ELR (cell line): ENCODE data around the gene HCAR3.
A peak's percentile ranks its signal among the peaks of the same experiment; 100 is the strongest.
"Not testable (repeated sequence)": the region's sequence is repeated elsewhere in the genome, so short reads cannot be mapped to it uniquely, and the experiment has no call there.

Experiments
- DNase-seq: peaks from one replicate; pipeline ENCODE4 v3.0.0-alpha.2; 2015; ENCODE audit warnings: low read depth

Gene HCAR3

DNA sequence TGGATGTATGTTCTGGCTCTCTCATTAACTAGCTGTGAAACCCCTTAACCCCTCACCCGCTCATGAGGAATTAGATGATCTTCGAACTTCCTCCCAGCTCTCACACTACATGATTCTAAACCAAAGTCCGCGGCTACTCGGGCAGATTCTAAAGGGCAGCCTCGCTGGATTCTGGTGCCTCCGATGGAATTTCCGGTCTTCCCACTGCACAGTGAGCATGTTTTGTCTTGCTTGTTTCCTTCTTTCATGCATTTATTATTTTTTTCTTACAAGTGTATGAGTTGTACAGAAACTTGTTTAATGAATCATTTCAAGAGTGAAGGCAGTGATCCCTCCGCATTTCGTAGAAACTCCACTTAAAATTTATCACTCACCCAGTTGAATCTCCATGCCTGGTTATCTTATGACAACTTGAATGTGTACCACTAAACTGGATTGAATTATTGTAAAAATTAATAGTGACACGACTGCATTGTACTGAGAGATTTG is 4.5 kb upstream of the HCAR3 start:
- DNase-seq, result peak; percentile 9

DNA sequence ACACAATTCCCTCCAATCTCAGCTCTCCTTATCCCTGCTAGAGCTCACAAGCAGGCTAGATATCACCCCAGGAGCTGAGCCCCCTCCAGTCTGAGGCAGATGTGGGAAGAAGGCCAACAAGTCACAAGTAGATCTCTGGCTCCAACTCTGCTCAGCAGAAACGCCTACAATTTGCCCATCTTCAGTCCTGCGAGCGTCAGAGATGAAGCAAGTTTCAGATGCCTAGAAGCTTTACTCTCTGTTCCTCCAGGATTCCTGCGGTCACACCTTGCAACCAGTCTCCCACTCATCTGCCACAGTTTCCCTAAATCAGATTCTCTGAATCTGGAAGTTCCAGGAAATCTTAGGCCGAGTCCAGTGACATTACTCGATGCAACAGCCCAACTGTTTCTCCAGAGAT is 1.4 kb downstream of the HCAR3 start:
- not testable (repeated sequence) for DNase-seq

DNA sequence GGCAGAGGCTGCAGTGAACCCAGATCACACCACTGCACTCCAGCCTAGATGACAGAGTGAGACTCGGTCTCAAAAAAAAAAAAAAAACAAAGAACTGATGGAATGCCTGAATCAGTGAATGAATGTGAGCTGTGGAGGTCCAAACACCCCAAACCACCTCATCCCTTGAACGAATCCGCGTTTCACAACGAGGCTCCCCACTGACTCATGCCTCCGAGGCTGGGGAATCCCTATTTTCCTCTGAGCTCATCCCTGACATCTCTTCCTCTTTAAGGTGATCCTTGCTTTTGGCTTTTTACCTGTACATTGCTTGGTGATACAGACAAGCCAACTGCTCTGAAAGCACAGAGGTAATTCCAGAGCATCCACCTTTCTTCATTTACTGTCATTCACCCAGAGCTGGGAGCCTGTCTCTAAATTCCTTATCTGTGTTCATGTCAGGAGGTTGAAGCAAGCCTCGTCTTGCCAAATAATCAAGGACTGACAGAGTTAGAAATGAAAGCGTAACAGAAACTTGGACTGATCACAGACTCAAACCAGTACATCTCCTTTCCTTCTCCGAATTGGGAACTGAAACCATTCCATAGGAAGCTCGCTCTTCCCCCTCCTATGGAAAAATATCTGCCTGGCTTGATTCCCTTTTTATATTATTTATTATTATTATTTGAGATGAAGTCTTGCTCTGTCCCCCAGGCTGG is 3.0 kb downstream of the HCAR3 start:
- not testable (repeated sequence) for DNase-seq

DNA sequence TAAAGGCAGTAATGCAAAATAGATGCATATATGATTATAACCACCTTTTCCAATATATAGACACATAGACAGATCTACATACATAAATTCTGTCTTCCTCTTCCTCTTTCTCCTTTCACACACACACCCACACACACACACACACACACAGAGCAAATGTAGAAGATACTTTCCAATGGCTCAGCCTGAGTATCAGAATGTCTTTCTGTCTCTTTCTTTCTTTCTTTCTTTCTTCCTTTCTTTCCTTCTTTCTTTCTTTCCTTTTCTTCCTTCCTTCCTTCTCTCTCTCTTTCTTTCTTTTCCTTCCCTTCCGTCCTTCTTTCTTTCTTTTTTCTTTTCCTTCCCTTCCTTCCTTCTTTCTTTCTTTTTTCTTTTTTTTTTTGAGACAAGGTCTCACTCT is 5.3 kb downstream of the HCAR3 start:
- not testable (repeated sequence) for DNase-seq

DNA sequence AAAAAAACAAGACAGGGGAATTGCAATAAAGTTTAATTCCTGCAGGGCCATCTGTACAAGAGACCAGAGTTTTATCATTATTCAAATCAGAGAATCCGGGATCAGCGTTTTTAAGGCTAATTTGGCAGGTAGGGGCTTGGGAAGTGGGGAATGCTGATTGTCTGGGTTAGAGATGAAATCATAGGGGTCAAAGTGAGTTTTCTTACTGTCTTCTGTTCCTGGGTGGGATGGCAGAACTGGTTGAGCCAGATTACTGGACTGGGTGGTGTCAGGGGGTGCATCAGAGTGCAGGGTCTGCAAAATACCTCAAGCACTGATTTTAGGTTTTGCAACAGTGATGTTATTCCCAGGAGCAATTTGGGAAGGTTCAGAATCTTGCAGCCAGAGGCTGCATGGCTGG is 6.3 kb downstream of the HCAR3 start:
- DNase-seq, result not testable (repeated sequence)

DNA sequence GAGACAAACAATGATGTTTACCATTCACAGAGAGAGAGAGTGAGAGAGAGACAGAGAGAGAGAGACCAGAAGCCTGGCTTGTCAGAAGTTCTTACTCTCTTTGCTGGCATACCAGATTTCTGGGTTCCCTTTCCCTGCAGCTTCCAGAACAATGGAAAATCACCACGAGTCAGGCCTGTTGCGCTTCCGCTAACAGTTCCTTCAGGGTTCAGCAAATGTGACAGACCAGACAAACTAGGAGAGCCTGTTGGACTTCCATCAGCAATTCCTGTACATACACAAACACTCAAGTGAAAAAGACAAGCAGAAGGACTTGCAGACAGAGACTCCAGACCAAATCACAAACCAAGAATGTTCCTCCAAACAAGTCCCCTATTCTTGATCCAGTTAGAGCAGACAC is 7.3 kb downstream of the HCAR3 start:
- not testable (repeated sequence) for DNase-seq

DNA sequence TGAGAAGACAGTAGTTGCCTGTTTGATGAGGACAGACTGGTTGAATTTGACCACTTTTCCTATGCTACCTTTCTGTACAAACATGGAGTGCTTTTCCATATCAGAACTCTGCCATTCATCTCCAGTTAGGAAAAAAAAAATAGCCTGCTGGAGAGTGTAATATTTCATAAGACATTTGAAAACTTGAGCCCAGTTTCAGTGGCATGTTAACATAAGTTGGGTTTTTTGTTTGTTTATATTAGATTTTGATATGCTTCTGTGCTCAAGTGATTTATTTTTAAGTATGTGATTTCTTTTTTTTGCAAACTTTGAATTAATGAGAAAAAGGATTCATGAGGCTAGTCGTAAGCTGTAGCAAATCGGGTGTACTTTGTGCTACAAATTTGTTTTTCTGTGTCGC is 12.8 kb downstream of the HCAR3 start:
- DNase-seq, result not testable (repeated sequence)

DNA sequence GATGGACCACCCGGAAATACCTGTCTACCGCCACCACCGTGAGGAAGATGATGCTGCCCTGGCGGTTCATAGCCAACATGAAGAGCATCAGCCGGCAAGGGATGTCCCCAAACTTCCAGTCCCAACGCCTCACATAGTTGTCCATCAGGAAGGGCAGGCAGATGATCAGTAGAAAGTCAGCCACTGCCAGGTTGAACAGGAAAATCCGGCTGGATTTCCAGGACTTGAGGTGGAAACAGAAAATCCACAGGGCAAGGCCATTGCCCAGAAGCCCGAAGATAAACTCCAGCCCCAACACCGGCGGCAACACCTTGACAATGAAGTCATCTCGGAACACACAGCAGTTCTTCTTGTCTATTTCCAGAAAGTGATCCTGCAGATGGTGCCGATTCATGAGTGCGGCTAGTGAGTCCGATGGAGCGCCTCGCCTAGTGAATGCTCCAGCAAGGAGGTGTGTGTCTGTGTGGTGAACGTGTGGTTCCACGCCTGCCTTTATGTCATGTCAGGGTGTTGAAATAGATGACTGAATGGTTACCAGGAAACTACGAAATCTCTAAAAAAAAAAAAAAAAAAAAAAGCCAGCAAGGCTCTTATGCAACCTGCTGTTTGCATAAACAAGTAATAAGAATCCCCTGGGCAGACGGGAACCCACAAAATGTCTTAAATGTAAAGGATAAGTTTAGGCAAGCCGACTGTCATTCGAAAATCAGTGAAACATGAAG is 13.6 kb downstream of the HCAR3 start, which contains the start of gene HCAR2:
HCAR2 (minus strand) TSS at position 468 of the 722 bp plus-strand sequence; CDS start at position 394, 74 bp downstream.
- DNase-seq, result not testable (repeated sequence)

DNA sequence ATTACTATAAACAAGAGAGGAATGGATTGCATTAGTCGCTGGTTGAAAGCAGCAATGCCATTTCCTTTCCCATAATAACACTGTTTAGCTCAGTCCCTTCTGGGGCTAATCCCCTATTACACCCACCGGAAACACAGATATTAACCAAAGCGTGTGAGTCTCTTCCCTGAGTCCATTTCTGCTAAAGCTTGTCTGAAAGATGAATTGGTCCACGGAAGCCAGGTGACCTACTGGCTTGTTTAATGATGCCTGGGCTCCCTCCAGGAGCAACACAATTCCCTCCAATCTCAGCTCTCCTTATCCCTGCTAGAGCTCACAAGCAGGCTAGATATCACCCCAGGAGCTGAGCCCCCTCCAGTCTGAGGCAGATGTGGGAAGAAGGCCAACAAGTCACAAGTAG is 15.1 kb downstream of the HCAR3 start:
- peak; percentile 32 for DNase-seq

DNA sequence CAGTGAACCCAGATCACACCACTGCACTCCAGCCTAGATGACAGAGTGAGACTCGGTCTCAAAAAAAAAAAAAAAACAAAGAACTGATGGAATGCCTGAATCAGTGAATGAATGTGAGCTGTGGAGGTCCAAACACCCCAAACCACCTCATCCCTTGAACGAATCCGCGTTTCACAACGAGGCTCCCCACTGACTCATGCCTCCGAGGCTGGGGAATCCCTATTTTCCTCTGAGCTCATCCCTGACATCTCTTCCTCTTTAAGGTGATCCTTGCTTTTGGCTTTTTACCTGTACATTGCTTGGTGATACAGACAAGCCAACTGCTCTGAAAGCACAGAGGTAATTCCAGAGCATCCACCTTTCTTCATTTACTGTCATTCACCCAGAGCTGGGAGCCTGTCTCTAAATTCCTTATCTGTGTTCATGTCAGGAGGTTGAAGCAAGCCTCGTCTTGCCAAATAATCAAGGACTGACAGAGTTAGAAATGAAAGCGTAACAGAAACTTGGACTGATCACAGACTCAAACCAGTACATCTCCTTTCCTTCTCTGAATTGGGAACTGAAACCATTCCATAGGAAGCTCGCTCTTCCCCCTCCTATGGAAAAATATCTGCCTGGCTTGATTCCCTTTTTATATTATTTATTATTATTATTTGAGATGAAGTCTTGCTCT is 16.4 kb downstream of the HCAR3 start:
- not testable (repeated sequence) for DNase-seq

DNA sequence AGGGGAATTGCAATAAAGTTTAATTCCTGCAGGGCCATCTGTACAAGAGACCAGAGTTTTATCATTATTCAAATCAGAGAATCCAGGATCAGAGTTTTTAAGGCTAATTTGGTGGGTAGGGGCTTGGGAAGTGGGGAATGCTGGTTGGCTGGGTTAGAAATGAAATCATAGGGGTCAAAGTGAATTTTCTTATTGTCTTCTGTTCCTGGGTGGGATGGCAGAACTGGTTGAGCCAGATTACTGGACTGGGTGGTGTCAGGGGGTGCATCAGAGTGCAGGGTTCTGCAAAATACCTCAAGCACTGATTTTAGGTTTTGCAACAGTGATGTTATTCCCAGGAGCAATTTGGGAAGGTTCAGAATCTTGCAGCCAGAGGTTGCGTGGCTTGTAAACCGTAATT is 19.7 kb downstream of the HCAR3 start:
- DNase-seq, result not testable (repeated sequence)

DNA sequence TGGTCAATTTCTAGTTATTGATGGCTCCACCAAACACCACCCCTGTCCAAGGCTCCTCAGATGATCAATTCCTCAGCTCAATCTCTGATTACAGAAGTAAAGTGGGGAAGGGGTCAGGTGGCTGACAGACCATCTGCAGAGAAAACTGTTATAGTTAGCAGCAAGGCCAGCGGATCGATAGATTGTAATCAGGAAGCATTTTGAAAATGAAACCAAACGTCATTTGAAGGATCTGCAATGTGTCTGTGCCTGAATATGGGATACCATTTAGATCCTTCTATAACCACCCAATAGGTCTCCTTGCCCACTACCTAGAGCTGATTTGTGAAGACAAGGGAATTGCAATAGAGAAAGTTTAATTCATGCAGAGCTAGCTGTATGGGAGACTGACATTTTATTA is 25.0 kb downstream of the HCAR3 start:
- no peak for DNase-seq

DNA sequence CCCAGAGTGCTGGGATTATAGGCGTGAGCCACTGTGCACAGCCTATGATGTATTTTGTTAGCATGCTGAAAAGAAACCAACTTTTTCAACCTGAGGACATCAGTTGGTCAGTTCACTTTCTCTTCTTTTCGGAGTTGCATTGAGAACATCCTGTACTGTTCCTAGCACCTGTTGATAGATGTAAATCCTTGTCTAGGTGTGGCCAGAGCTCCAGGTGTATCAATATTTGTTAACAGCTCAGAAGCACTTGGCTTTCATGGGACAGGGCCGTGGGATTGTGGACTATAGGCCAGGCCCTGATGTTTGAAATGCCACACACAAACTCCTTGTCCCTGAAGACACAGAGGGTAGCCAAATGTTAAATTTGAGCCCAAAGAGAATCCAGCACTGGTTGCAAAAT is 28.3 kb downstream of the HCAR3 start:
- no peak for DNase-seq

DNA sequence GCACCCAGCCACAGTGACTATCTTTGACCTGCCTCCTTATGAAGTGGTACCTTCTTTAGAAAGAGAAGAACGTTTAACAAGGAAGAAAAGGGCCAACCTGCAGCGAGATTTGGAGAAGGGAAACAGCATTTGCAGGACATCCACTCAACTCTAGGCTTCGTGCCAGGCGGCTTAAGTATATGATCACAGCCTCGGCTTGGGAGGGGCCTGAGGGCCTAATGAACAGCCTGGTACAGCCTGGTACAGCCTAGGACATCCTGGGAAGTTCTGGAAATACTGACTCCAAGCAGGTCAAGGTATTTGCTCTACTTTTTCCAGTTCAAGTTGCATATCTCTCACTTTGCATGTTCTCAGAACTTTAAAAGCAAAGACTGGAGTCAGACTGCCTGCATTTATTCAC is 29.5 kb downstream of the HCAR3 start:
- DNase-seq, result no peak

DNA sequence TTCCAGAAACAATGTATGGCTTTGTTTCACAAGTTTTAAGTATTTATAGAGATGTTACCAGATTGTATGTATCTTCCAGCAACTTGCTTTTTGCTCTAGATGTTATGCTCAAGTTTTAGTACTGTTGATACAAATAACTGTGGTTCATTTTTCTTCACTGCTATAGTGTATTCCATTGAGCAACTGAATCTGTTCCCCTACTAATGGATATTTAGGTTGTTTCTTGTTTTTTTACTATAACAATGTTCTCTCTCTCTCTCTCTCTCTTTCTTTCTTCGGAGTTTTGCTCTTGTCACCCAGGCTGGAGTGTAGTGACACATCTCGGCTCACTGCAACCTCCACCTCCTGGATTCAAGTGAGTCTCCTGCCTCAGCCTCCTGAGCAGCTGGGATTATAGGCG is 30.1 kb downstream of the HCAR3 start:
- DNase-seq, result no peak

DNA sequence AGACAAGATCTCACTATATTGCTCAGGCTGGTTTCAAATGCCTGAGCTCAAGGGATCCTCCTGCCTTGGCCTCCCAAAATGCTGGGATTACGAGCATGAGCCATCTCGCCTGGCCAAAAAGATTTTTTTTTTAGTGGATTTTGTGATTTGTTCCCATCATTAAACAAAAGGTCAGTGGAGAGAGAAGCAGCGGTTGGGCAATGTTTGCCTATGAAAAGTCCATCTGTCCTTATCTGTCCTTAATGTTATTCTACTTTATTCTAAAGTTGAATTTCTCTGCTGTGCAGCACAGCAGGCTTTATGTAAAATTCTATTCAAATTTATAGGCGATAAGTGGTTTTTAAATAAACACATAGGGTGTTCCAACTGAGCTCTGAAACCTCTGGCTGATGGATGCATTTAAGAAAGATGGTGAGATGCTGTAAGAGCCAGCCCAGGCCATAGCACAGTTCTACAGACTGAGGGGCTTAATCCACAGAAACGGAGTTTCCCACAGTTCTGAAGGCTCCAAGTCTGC is 32.3 kb downstream of the HCAR3 start:
- DNase-seq, result no peak

DNA sequence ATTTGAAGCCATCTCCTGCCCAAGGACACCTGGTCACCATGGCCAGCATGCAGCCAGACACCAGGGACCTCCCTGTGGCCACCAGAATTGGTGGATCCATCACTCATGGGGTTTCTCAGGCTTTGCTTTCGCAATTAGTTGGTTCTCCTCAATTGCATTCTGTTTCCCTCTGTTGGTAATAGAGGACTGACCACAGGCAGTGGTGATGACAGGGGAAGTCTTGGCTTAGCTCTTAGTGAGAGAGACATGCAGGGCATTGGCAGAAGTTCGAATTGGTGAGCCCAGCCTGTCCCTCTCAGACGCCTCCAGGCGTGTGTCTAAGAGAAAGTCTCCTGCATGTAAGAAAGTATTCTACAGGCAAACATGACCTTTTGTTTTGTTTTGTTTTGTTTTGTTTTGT is 34.8 kb downstream of the HCAR3 start:
- DNase-seq, result no peak

DNA sequence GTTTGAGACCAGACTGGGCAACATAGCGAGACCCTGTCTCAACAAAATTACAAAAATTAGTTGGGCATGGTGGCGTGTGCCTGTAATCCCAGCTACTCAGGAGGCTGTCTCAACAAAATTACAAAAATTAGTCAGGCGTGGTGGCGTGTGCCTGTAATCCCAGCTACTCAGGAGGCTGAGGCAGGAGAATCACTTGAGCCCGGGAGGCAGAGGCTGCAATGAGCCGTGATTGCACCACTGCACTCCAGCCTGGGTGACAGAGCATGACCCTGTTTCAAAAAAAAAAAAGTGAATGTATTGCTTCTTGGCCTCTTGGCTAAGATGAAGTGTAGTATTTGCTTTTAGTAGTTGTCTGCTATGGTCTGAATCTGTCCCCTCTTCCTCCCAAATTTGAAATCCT is 35.6 kb downstream of the HCAR3 start:
- DNase-seq, result not testable (repeated sequence)

DNA sequence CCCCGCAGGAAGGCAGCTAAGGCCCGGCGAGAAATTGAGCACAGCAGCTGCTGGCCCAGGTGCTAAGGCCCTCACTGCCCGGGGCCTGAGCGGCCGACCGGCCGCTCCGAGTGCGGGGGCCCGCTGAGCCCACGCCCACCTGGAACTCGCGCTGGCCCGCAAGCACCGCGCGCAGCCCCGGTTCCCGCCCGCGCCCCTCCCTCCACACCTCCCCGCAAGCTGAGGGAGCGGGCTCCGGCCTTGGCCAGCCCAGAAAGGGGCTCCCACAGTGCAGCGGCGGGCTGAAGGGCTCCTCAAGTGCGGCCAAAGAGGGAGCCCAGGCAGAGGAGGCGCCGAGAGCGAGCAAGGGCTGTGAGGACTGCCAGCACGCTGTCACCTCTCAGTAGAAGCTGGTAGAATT is 39.8 kb downstream of the HCAR3 start:
- DNase-seq, result not testable (repeated sequence)

DNA sequence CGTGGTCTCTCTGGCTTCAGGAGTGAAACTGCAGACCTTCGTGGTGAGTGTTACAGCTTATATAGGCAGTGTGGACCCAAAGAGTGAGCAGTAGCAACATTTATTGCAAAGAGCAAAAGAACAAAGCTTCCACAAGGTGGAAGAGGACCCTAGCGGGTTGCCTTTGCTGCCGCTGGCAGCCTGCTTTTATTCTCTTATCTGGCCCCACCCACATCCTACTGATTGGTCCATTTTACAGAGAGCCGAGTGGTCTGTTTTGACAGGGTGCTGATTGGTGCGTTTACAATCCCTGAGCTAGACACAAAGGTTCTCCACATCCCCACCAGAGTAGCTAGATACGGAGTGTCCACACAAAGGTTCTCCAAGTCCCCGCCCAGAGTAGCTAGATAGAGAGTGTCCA is 40.6 kb downstream of the HCAR3 start:
- not testable (repeated sequence) for DNase-seq

DNA sequence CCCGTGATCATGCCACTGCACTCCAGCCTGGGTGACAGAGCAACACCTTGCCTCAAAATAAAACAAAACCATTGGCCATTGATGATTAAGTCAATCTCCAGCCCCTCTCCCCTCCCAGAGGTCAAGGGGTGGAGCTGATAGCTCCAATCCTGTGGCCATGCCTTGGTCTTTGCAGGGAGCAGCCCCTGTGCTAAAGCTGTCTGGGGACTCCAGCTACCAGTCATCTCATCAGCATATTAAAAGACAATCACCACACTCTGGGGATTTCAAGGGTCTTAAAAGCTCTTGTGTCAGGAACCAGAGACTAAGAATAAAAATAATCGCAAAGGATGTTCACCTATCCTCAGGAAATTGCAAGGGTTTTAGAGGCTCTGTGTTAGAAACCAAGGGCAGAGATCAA is 44.1 kb downstream of the HCAR3 start:
- no peak for DNase-seq

DNA sequence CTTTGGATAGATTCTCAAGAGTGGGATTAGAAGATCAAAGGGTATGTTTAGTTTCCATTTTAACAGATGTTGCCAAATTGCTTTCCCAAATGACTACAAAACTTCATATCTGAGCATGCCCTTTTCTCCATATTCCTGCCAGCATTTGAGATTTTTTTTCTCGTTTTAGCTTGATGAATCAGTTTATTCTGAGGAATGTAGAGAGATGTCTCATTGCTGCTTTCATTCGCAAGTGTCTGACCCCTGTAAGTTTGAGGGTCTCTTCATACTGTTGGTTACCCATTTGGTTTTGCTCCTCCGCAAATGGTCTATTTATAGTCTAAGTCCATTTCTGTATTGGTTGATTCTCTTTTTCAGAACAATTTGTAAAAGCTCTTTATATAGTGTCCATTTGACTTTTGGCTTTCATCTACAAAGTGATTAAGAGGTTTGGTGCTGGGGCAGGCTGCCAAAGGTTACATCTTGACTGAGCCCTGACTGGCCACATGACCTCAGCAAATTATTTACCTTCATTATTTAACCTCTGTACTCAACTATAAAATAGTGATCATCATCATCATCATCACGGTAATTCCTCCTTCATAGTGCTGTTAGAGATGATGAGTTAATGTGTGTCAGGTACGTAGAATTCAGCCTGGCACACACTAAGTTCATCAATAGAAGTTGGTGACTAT is 47.1 kb downstream of the HCAR3 start:
- peak; percentile 82 for DNase-seq
